NB4 (cell line): ENCODE measurements around the gene ATP11A.

Experiments used
- CTCF ChIP-seq: IDR thresholded peaks from one replicate; pipeline ENCODE4 v1.5.1; 2012; ENCODE audit warnings: low read depth, low read length
- MAX ChIP-seq: IDR thresholded peaks from 2 replicates; pipeline ENCODE4 v1.6.1; 2011; ENCODE audit warnings: low read depth, low read length
- MYC ChIP-seq: IDR thresholded peaks from 2 replicates; pipeline ENCODE4 v1.6.1; 2011; ENCODE audit warnings: low read depth, low read length
- POLR2A ChIP-seq: IDR thresholded peaks from 2 replicates; pipeline ENCODE4 v1.6.1; 2011; ENCODE audit warnings: mild to moderate bottlenecking; ENCODE audit not compliant: insufficient read length; ENCODE audit errors: extremely low read depth

- TF ChIP-seq CTCF (no peak), POLR2A (no peak), MAX (no peak), MYC (no peak)
Observed at GRCh38 chr13:112875627-112876026, 185.8 kb downstream of the ATP11A start.
